Measurements from ENCODE around the gene HRC.
"Not testable (repeated sequence)": the region's sequence is repeated elsewhere in the genome, so short reads cannot be mapped to it uniquely, and the experiment has no call there.

The HRC gene

GRCh38 chr19:49135686-49136085, 19.5 kb downstream of the HRC start:
- in situ Hi-C loops (cut with MboI; ENCODE audit: low sequenced_read_pairs) = no loop called here
- H3K4me1 ChIP-seq = no peaks in the 10 kb centered on the region
- no peaks in the 10 kb centered on the region for H3K27me3 ChIP-seq (ENCODE audit: low read depth)
- H3K36me3 ChIP-seq (replicated peaks) = peaks cover 26% of the 10 kb centered on the region
- H3K9me3 ChIP-seq = no peaks in the 10 kb centered on the region
- H3K4me3 ChIP-seq = no peak overlapping the region
- no peak for DNase-seq (ENCODE audit: low spot score in 2 of 2)

- DNase-seq (ENCODE audit: low spot score in 2 of 2) = no peak
- H3K36me3 ChIP-seq (replicated peaks) = peaks cover 26% of the 10 kb centered on the region
- no peaks in the 10 kb centered on the region for H3K9me3 ChIP-seq
- no peak overlapping the region for H3K4me3 ChIP-seq
- no peaks in the 10 kb centered on the region for H3K27me3 ChIP-seq (ENCODE audit: low read depth)
- H3K4me1 ChIP-seq = peaks cover under 1% of the 10 kb centered on the region
- in situ Hi-C loops (cut with MboI; ENCODE audit: low sequenced_read_pairs) = no loop called here
Observed at GRCh38 chr19:49133621-49134454, 21.4 kb downstream of the HRC start.

- no peaks in the 10 kb centered on the region for H3K27me3 ChIP-seq (ENCODE audit: low read depth)
- peaks cover 6% of the 10 kb centered on the region for H3K4me1 ChIP-seq
- H3K4me3 ChIP-seq = no peak overlapping the region
- in situ Hi-C loops (cut with MboI; ENCODE audit: low sequenced_read_pairs) = no loop called here
- no peaks in the 10 kb centered on the region for H3K9me3 ChIP-seq
- no peak for DNase-seq (ENCODE audit: low spot score in 2 of 2)
- H3K36me3 ChIP-seq (replicated peaks) = peaks cover 26% of the 10 kb centered on the region
Observed at GRCh38 chr19:49132974-49133609, 22.1 kb downstream of the HRC start.

- no peak for DNase-seq (ENCODE audit: low spot score in 2 of 2)
- in situ Hi-C loops (cut with MboI; ENCODE audit: low sequenced_read_pairs) = no loop called here
- no peaks in the 10 kb centered on the region for H3K9me3 ChIP-seq
- H3K4me3 ChIP-seq = no peak overlapping the region
- peaks cover 17% of the 10 kb centered on the region for H3K36me3 ChIP-seq (replicated peaks)
- no peaks in the 10 kb centered on the region for H3K27me3 ChIP-seq (ENCODE audit: low read depth)
- peaks cover 10% of the 10 kb centered on the region for H3K4me1 ChIP-seq
Observed at GRCh38 chr19:49130325-49130724, 24.9 kb downstream of the HRC start.

- H3K9me3 ChIP-seq = no peaks in the 10 kb centered on the region
- H3K4me1 ChIP-seq = peaks cover 15% of the 10 kb centered on the region
- H3K4me3 ChIP-seq = no peak overlapping the region
- peaks cover 8% of the 10 kb centered on the region; the same call in 1 of the 2 replicates for H3K36me3 ChIP-seq (replicated peaks)
- peak in 1 of 2 experiments; percentile 45 for DNase-seq (ENCODE audit: low spot score in 2 of 2)
- in situ Hi-C loops (cut with MboI; ENCODE audit: low sequenced_read_pairs) = no loop called here
- H3K27me3 ChIP-seq (ENCODE audit: low read depth) = no peaks in the 10 kb centered on the region
Observed at GRCh38 chr19:49129238-49129583, 26.0 kb downstream of the HRC start.

- in situ Hi-C loops (cut with MboI; ENCODE audit: low sequenced_read_pairs) = no loop called here
- peak overlapping the region; percentile 36 for H3K4me3 ChIP-seq
- H3K4me1 ChIP-seq = peaks cover 15% of the 10 kb centered on the region
- no peaks in the 10 kb centered on the region for H3K9me3 ChIP-seq
- H3K36me3 ChIP-seq (replicated peaks) = 0 out of 2 replicates have a peak, but pooled peaks cover 2% of the 10 kb centered on the region
- DNase-seq (ENCODE audit: low spot score in 2 of 2) = no peak
- no peaks in the 10 kb centered on the region for H3K27me3 ChIP-seq (ENCODE audit: low read depth)
Observed at GRCh38 chr19:49128545-49129237, 26.5 kb downstream of the HRC start.

GRCh38 chr19:49127674-49128544, 27.3 kb downstream of the HRC start:
- no peaks in the 10 kb centered on the region for H3K9me3 ChIP-seq
- H3K36me3 ChIP-seq (replicated peaks) = no peaks in the 10 kb centered on the region
- H3K4me3 ChIP-seq = peak overlapping the region; percentile 36
- H3K4me1 ChIP-seq = peaks cover 15% of the 10 kb centered on the region
- in situ Hi-C loops (cut with MboI; ENCODE audit: low sequenced_read_pairs) = no loop called here
- H3K27me3 ChIP-seq (ENCODE audit: low read depth) = no peaks in the 10 kb centered on the region
- DNase-seq (ENCODE audit: low spot score in 2 of 2) = peak; percentile 92 to 97

GRCh38 chr19:49127225-49127624, 28.0 kb downstream of the HRC start:
- not testable (repeated sequence) for H3K9me3 ChIP-seq

GRCh38 chr19:49126575-49126974, 28.6 kb downstream of the HRC start:
- DNase-seq (ENCODE audit: low spot score in 2 of 2) = no peak
- in situ Hi-C loops (cut with MboI; ENCODE audit: low sequenced_read_pairs) = no loop called here

More at GRCh38 chr19:49127225-49127624, 28.0 kb downstream of the HRC start:
- in situ Hi-C loops (cut with MboI; ENCODE audit: low sequenced_read_pairs); H3K36me3 ChIP-seq (replicated peaks); DNase-seq (ENCODE audit: low spot score in 2 of 2); H3K4me3 ChIP-seq; H3K27me3 ChIP-seq (ENCODE audit: low read depth): not testable (repeated sequence)
- peaks cover 15% of the 10 kb centered on the region for H3K4me1 ChIP-seq

GRCh38 chr19:49125025-49125731, 30.0 kb downstream of the HRC start:
- in situ Hi-C loops (cut with MboI; ENCODE audit: low sequenced_read_pairs) = no loop called here
- H3K4me3 ChIP-seq = no peak overlapping the region; the same call in 1 of the 2 replicates
- DNase-seq (ENCODE audit: low spot score in 2 of 2) = peak; percentile 27 to 84
- no peaks in the 10 kb centered on the region for H3K27me3 ChIP-seq (ENCODE audit: low read depth)
- H3K36me3 ChIP-seq (replicated peaks) = no peaks in the 10 kb centered on the region
- peaks cover 15% of the 10 kb centered on the region for H3K4me1 ChIP-seq
- no peaks in the 10 kb centered on the region for H3K9me3 ChIP-seq

More at GRCh38 chr19:49126575-49126974, 28.6 kb downstream of the HRC start:
- Histone ChIP-seq H3K4me3 (no peak overlapping the region), H3K36me3 (replicated peaks) (no peaks in the 10 kb centered on the region), H3K4me1 (peaks cover 15% of the 10 kb centered on the region), H3K9me3 (no peaks in the 10 kb centered on the region), H3K27me3 (ENCODE audit: low read depth) (no peaks in the 10 kb centered on the region)

- peaks cover 11% of the 10 kb centered on the region for H3K4me1 ChIP-seq
- H3K27me3 ChIP-seq (ENCODE audit: low read depth); H3K36me3 ChIP-seq (replicated peaks); DNase-seq (ENCODE audit: low spot score in 2 of 2); H3K4me3 ChIP-seq; H3K9me3 ChIP-seq; in situ Hi-C loops (cut with MboI; ENCODE audit: low sequenced_read_pairs): not testable (repeated sequence)
Observed at GRCh38 chr19:49123285-49123684, 31.9 kb downstream of the HRC start.

GRCh38 chr19:49121841-49122240, 33.4 kb downstream of the HRC start:
- H3K4me3 ChIP-seq; H3K36me3 ChIP-seq (replicated peaks); DNase-seq (ENCODE audit: low spot score in 2 of 2); H3K27me3 ChIP-seq (ENCODE audit: low read depth); H3K9me3 ChIP-seq; in situ Hi-C loops (cut with MboI; ENCODE audit: low sequenced_read_pairs): not testable (repeated sequence)
- H3K4me1 ChIP-seq = peaks cover 10% of the 10 kb centered on the region

- H3K4me1 ChIP-seq = peaks cover 10% of the 10 kb centered on the region
- in situ Hi-C loops (cut with MboI; ENCODE audit: low sequenced_read_pairs) = no loop called here
- no peaks in the 10 kb centered on the region for H3K9me3 ChIP-seq
- H3K27me3 ChIP-seq (ENCODE audit: low read depth) = no peaks in the 10 kb centered on the region
- no peak for DNase-seq (ENCODE audit: low spot score in 2 of 2)
- H3K36me3 ChIP-seq (replicated peaks) = no peaks in the 10 kb centered on the region
- no peak overlapping the region for H3K4me3 ChIP-seq
Observed at GRCh38 chr19:49120868-49121267, 34.3 kb downstream of the HRC start.

Measured in HAP-1 (cell line).